GM12878 (cell line): ENCODE results near the gene DAAM2. TPM values are rescaled to one million over a fixed set of nuclear protein-coding genes. Genes with fewer than 3 reads are reported as not detected.

ENCODE experiments used
- ATAC-seq: fragments of 200-7000 bp; cut with Tn5 transposase; 3 replicates; pipeline ENCODE4 v1.9.1; 2020; ENCODE audit warnings: mild to moderate bottlenecking, moderate library complexity
- BruUV-seq: library from RNA; stranded (reverse); fragments of 400-500 nt; replicated peaks from 2 replicates; lab custom pipeline; 2021; lab: Mats Ljungman, UMichigan
- CTCF ChIA-PET: fragments of 300-600 bp; sonication (Branson Sonifier 250); formaldehyde crosslinking; extraction: SDS; loops from one replicate; lab custom pipeline; 2021; ENCODE audit warnings: inconsistent platforms; lab: Yijun Ruan, JAX
- POLR2A ChIA-PET: fragments of 350-600 bp; formaldehyde crosslinking; extraction: SDS; loops from one replicate; lab custom pipeline; 2021; ENCODE audit warnings: inconsistent platforms; lab: Charles Lee
- RAD21 ChIA-PET: fragments of 300-600 bp; sonication (Branson Sonifier 250); formaldehyde crosslinking; loops from one replicate; lab custom pipeline; 2023; ENCODE audit warnings: antibody characterized with exemption; ENCODE audit not compliant: unreplicated experiment; lab: Charles Lee
- SMC1A ChIA-PET: fragments of 300-600 bp; sonication (Branson Sonifier 250); formaldehyde crosslinking; loops from one replicate; lab custom pipeline; 2023; ENCODE audit not compliant: unreplicated experiment, uncharacterized antibody; lab: Charles Lee
- DNase-seq: peaks from one replicate; pipeline ENCODE4 v3.0.0-alpha.2; 2011; ENCODE audit warnings: low read depth, low spot score
- FAIRE-seq: peaks from 3 replicates; lab custom pipeline; 2011; peaks lifted over from hg19 to GRCh38; lab: Jason Lieb, UNC
- H2AFZ ChIP-seq: 2 replicates; pipeline ENCODE4 v1.6.0; 2011; ENCODE audit warnings: low read depth, low read length, control low read depth; ENCODE audit not compliant: control insufficient read depth
- H3K27ac ChIP-seq: 2 replicates; pipeline ENCODE4 v1.5.1; 2011; ENCODE audit warnings: control low read depth; ENCODE audit not compliant: control insufficient read depth, insufficient read depth
- H3K27me3 ChIP-seq, 2 experiments: replicated peaks in 1 of 2; 2 replicates each; pipeline versions ENCODE4 v1.6.0 to v1.6.1; 2011; ENCODE audit warnings: low read length in 1 of 2; ENCODE audit not compliant: control insufficient read depth in 2 of 2, insufficient read depth in 2 of 2
- H3K36me3 ChIP-seq, 2 experiments: 2 replicates each; pipeline ENCODE4 v1.5.1; 2011; ENCODE audit warnings: low read length in 1 of 2; ENCODE audit not compliant: control insufficient read depth in 2 of 2, insufficient read depth in 2 of 2
- H3K4me1 ChIP-seq: 2 replicates; pipeline ENCODE4 v1.6.1; 2011; ENCODE audit warnings: mild to moderate bottlenecking, low read length, moderate library complexity, mixed read lengths; ENCODE audit not compliant: control insufficient read depth, insufficient read depth
- H3K4me2 ChIP-seq: 2 replicates; pipeline ENCODE4 v1.6.0; 2011; ENCODE audit warnings: control low read depth; ENCODE audit not compliant: control insufficient read depth, insufficient read depth
- H3K4me3 ChIP-seq: fragments of 200-600 bp; sonication (generic); 2 replicates; pipeline ENCODE4 v1.5.1; 2016
- H3K79me2 ChIP-seq: 2 replicates; pipeline ENCODE4 v1.6.0; 2011; ENCODE audit warnings: low read length; ENCODE audit not compliant: control insufficient read depth, insufficient read depth
- H3K9ac ChIP-seq: 2 replicates; pipeline ENCODE4 v1.8.0; 2011; ENCODE audit warnings: low read length, control low read depth, mixed read lengths; ENCODE audit not compliant: control insufficient read depth, insufficient read depth
- H3K9me3 ChIP-seq: replicated peaks from 3 replicates; pipeline ENCODE4 v1.5.1; 2011; ENCODE audit warnings: mild to moderate bottlenecking, low read length; ENCODE audit not compliant: control insufficient read depth, insufficient read depth
- H4K20me1 ChIP-seq: 2 replicates; pipeline ENCODE4 v1.6.0; 2011; ENCODE audit not compliant: control insufficient read depth, insufficient read depth
- ATF7 ChIP-seq: fragments of 450-650 bp; IDR thresholded peaks from 2 replicates; pipeline ENCODE4 v1.6.1; 2016; ENCODE audit warnings: low read depth, mild to moderate bottlenecking
- DPF2 ChIP-seq: fragments of 450-650 bp; IDR thresholded peaks from 2 replicates; pipeline ENCODE4 v1.6.1; 2017; ENCODE audit warnings: mild to moderate bottlenecking
- ESRRA ChIP-seq: IDR thresholded peaks from 2 replicates; pipeline ENCODE4 v1.6.1; 2012; ENCODE audit warnings: mild to moderate bottlenecking, low read length, improper control_type of control experiment
- KAT2A ChIP-seq: conservative IDR thresholded peaks from 2 replicates; pipeline ENCODE4 v1.6.1; 2011; ENCODE audit warnings: low read depth, low read length; ENCODE audit not compliant: control insufficient read depth
- KLF5 ChIP-seq: fragments of 450-650 bp; IDR thresholded peaks from 2 replicates; pipeline ENCODE4 v1.6.1; 2014; ENCODE audit warnings: mild to moderate bottlenecking; ENCODE audit not compliant: partially characterized antibody
- LARP7 ChIP-seq: fragments of 450-650 bp; IDR thresholded peaks from 2 replicates; pipeline ENCODE4 v1.6.1; 2017; ENCODE audit warnings: mild to moderate bottlenecking
- MXI1 ChIP-seq: fragments of 150-350 bp; IDR thresholded peaks from 2 replicates; pipeline ENCODE4 v1.6.1; 2011; ENCODE audit warnings: low read depth, mild to moderate bottlenecking, inconsistent platforms, low read length, improper control_type of control experiment
- POLR2A ChIP-seq: IDR thresholded peaks from 2 replicates; pipeline ENCODE4 v1.6.1; 2011; ENCODE audit warnings: low read depth, mild to moderate bottlenecking, low read length
- POLR2AphosphoS2 ChIP-seq: IDR thresholded peaks from 2 replicates; pipeline ENCODE4 v1.6.1; 2011; ENCODE audit warnings: low read depth, mild to moderate bottlenecking, low read length, improper control_type of control experiment, moderate library complexity
- RBBP5 ChIP-seq: fragments of 200-600 bp; sonication (generic); conservative IDR thresholded peaks from 2 replicates; pipeline ENCODE4 v1.6.1; 2016
- SIN3A ChIP-seq: IDR thresholded peaks from 2 replicates; pipeline ENCODE4 v1.6.1; 2012; ENCODE audit warnings: low read depth, low read length, improper control_type of control experiment
- TARDBP ChIP-seq: IDR thresholded peaks from 2 replicates; pipeline ENCODE4 v1.6.1; 2016; ENCODE audit warnings: borderline replicate concordance
- ZBTB4 ChIP-seq: fragments of 450-650 bp; formaldehyde crosslinking; IDR thresholded peaks from 2 replicates; pipeline ENCODE4 v1.4.0; 2022; ENCODE audit warnings: mild to moderate bottlenecking, moderate library complexity
- WGBS: methylation state at CpG from one replicate; pipeline ENCODE4 v1.1.6; 2016; ENCODE audit warnings: low lambda C conversion rate; ENCODE audit not compliant: insufficient replicate concordance, insufficient coverage; ENCODE audit errors: missing lambda C conversion rate; 5-methylcytosine and 5-hydroxymethylcytosine counted together
- in situ Hi-C: fragments of 300-500 bp; cut with MboI; formaldehyde crosslinking; loops from 9 replicates; pipeline ENCODE4 v1.14.3; 2018; ENCODE audit warnings: mixed read lengths
- intact Hi-C: fragments of 100-400 bp; cut with micrococcal nuclease; formaldehyde crosslinking; loops from one replicate; pipeline ENCODE4 v1.14.2; 2022; ENCODE audit not compliant: unreplicated experiment
- polyA plus RNA-seq, 11 experiments: library from polyadenylated mRNA; depleted of rRNA in 4 of 11; unstranded in 6 of 11; stranded (reverse) in 5 of 11; fragments of >200 nt; fragmentation: Nextera tagmentation in 4 of 11; fragmentation: Illumina TruSeq in 1 of 11; extraction: Ambion mirVana in 4 of 11; extraction: Trizol in 1 of 11; gene quantifications; 1 replicate in 1 of 11; 2 replicates in 10 of 11; pipeline versions ENCODE4 v1.2.1 to v1.2.3, GENCODE V29; 2011 to 2016; ENCODE audit warnings: inconsistent platforms in 2 of 11, missing spikeins in 2 of 11, low read depth in 1 of 11
- total RNA-seq, 4 experiments: library from RNA; depleted of rRNA in 3 of 4; stranded (reverse); fragments of >200 nt in 3 of 4; fragmentation: Illumina TruSeq in 1 of 4; extraction: Trizol in 1 of 4; gene quantifications; 2 replicates each; pipeline versions ENCODE4 v1.2.1 to v1.2.3, GENCODE V29; 2013 to 2021

DAAM2 gene
- total and polyA plus RNA-seq, 10 of the 15 experiments (the other 5 are each of a cell fraction or from before 2014, with no cell fraction given) = 0.05 to 0.22 TPM; not detected in 8

DNA sequence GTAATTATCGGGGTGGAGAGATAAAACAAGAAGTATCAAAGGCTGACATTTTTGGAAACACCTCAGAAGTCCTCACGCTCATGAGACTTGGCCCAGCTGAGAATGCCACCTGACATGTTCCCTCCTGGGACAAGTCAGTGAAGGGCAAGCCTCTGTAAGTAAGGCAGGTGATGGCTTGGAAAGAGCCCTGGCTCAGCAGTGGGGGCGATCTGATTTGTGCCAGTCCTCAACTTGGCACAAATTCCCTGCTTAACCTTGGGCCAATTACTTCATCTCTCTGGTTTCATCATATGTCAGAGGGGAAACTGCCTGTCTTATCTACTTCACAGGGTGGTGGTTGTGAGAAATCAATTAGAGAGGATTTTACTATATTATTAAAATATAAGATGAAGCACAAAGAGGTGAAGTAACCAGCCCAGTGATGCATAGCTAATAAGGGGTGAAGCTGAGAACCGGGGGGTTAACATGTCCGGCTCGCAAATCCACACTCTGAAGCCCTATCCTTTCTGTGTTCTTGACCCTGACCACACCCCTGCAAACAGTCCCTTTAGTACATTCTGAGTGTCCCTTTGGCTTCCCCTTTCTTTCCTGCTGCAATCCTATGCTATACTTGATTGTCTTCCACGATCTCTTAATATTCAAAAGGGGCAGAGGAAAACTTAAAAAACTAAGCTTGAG lies 150.9 kb downstream of the DAAM2 start (continued):
- TF ChIP-seq DPF2 = no peak
- no peak for TF ChIP-seq POLR2A
- no peak for TF ChIP-seq SIN3A

GRCh38 chr6:39945626-39946025 lies 153.4 kb downstream of the DAAM2 start:
- DNase-seq (no peak), ATAC-seq (no peak), FAIRE-seq (no peak)
- no peak overlapping the region for H3K27ac ChIP-seq
- H3K9ac ChIP-seq = no peak overlapping the region
- no peaks in the 10 kb centered on the region for H3K4me1 ChIP-seq
- no peaks in the 10 kb centered on the region for H4K20me1 ChIP-seq
- WGBS = 5% methylated on average over 1 of the region's 1 CpG
- no peak overlapping the region for H3K4me2 ChIP-seq
- no peak overlapping the region for H2AFZ ChIP-seq
- no TSS peak for BruUV-seq
- ChIA-PET RAD21 (no interaction called here), POLR2A (interaction anchor here (0.6 kb wide), 1 partner anchor 222 kb away, joined by 3 read pairs; no protein-coding TSS in a partner anchor), CTCF (interaction anchor here (1.1 kb wide), 1 partner anchor 80 kb away, joined by 4 read pairs; no protein-coding TSS in a partner anchor), SMC1A (no interaction called here)
- in situ Hi-C loops (no loop called here), intact Hi-C loops (no loop called here)
- no peaks in the 10 kb centered on the region for H3K9me3 ChIP-seq
- no peaks in the 10 kb centered on the region for H3K79me2 ChIP-seq
- H3K27me3 ChIP-seq = peaks cover 0 to 3% of the 10 kb centered on the region in 2 experiments; a peak in 1 of 4 replicates
- H3K4me3 ChIP-seq = no peak overlapping the region
- TF ChIP-seq ESRRA (no peak), POLR2AphosphoS2 (no peak), KAT2A (no peak)
- H3K36me3 ChIP-seq = no peaks in the 10 kb centered on the region

DNA sequence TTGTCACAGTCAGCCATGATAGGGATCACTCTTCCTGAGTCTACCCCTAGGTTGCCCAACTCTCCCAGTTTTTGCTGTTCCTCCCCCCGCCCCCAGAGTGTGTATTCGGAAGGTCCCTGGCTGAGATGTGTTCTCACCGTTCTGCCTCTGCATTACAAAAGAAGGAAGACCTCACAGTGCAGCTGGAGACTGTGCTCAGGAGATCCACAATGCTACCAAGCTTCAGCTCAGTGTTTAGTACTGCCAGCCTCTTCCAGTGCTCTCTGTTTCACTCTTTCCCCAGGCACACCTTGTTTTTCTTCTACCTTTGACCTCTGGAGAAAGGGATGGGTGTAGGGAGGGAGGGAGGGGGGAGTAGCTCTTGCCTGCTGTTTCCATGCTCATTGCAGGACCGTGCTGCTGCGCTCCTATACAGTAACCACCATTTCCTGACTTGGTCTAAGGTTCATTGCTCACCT lies 155.5 kb downstream of the DAAM2 start:
- Histone ChIP-seq H3K9me3 (no peaks in the 10 kb centered on the region), H3K9ac (no peak overlapping the region), H3K27ac (no peak overlapping the region), H3K4me3 (no peak overlapping the region), H3K36me3 (no peaks in the 10 kb centered on the region), H3K79me2 (no peaks in the 10 kb centered on the region), H3K27me3 (peaks cover 0 to 3% of the 10 kb centered on the region in 2 experiments; a peak in 1 of 4 replicates), H2AFZ (no peak overlapping the region), H4K20me1 (no peaks in the 10 kb centered on the region), H3K4me1 (no peaks in the 10 kb centered on the region), H3K4me2 (no peak overlapping the region)
- SMC1A ChIA-PET = no interaction called here
- intact Hi-C loops (no loop called here), in situ Hi-C loops (no loop called here)
- POLR2A ChIA-PET = no interaction called here
- TF ChIP-seq MXI1 = no peak
- no peak for TF ChIP-seq ATF7
- TF ChIP-seq RBBP5 = no peak
- no peak for TF ChIP-seq TARDBP
- TF ChIP-seq SIN3A = no peak
- no peak for TF ChIP-seq KLF5
- no peak for TF ChIP-seq LARP7
- TF ChIP-seq ZBTB4 = no peak
- BruUV-seq = no TSS peak
- RAD21 ChIA-PET = no interaction called here
- FAIRE-seq = no peak
- CTCF ChIA-PET = interaction anchor here (1.0 kb wide), 1 partner anchor 895 kb away, joined by 3 read pairs; no protein-coding TSS in a partner anchor
- no peak for DNase-seq
- no peak for ATAC-seq
- 2% methylated on average over 5 of the region's 5 CpGs for WGBS
